Measurements from ENCODE around the gene EHBP1. TPM values are rescaled to one million over a fixed set of nuclear protein-coding genes. Genes with fewer than 3 reads are reported as not detected.
A peak's percentile ranks its signal among the peaks of the same experiment; 100 is the strongest.

The EHBP1 gene
- total and polyA plus RNA-seq, 3 experiments from 2014 or later, result 12.5 to 23.1 (median 22.7) TPM

DNA sequence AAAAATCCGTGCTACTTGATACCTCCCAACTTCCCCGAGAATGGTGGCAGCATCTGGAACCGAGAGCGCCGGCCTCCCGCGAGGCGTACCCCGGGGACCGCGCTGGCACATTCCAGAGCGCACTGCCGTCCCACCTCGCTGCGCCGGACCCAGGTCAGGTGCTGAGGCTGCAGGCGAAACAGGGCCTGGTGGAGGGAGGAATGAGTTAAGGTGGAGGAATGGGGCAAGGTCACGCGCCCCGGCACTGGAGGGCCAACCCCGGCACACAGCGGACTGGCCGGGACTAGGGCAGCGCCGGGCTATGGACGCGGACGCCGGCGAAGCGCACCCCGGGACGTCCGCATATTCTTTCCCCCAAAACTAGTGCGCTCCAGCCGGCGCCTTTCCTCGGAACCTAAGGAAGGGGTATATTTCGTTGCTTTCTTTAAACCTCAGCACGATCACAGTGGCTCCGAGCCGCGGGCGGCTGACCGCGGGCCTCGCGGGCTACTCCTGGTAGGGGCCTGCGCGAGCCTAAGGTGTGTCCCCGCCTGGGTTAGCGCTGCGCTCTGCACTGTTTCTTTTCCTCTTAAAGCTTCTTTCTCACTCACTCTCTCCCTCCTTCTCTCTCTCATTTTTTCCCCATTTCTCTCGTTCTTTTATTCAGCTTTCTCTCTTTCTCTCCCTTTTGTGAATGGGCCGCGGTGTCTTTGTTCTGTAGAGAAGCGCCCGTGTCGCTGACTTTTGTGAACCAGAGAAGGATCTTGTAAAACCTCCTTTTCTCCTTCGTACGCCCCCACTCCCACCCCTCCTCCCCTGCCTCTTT, 343.1 kb downstream of the EHBP1 start:
- H3K27me3 ChIP-seq (ENCODE audit: insufficient read depth, low read length, poor library complexity, severe bottlenecking), result peaks cover 41% of the 10 kb centered on the region
- ChIA-PET CTCF (no interaction called here), POLR2A (no interaction called here)
- peaks cover 24% of the 10 kb centered on the region for H3K4me1 ChIP-seq (ENCODE audit: insufficient read depth, low read length)
- Mint-ChIP-seq H3K27ac (peak overlapping the region in 3 of 8 donors; percentile 5 to 32 (median 22)), H3K36me3 (peaks cover 10 to 32% (median 14%) of the 10 kb centered on the region in 3 donors), H3K27me3 (peaks cover 60 to 86% of the 10 kb centered on the region in 2 donors), H3K4me1 (peaks cover 39 to 61% (median 43%) of the 10 kb centered on the region in 3 donors), H3K9me3 (peaks cover 0 to 5% (median 3%) of the 10 kb centered on the region in 5 donors), H3K4me3 (peak overlapping the region; percentile 45 to 90 (median 88))
- no peak overlapping the region for H3K27ac ChIP-seq (ENCODE audit: low read depth, low read length)
- no peaks in the 10 kb centered on the region for H3K9me3 ChIP-seq (ENCODE audit: low read length)
- no peak overlapping the region for H3K4me3 ChIP-seq (ENCODE audit: low read length)
- H3K36me3 ChIP-seq (ENCODE audit: insufficient read depth, low read length), result no peaks in the 10 kb centered on the region
- DNase-seq, result no peak

GRCh38 chr2:63049211-63049969, 343.9 kb downstream of the EHBP1 start:
- peaks cover 0 to 5% (median 2%) of the 10 kb centered on the region in 5 donors for H3K9me3 Mint-ChIP-seq
- H3K4me3 Mint-ChIP-seq, result peak overlapping the region; percentile 83 to 90 (median 88)
- Histone ChIP-seq H3K27ac (ENCODE audit: low read depth, low read length) (no peak overlapping the region), H3K36me3 (ENCODE audit: insufficient read depth, low read length) (no peaks in the 10 kb centered on the region), H3K27me3 (ENCODE audit: insufficient read depth, low read length, poor library complexity, severe bottlenecking) (peaks cover 43% of the 10 kb centered on the region), H3K9me3 (ENCODE audit: low read length) (no peaks in the 10 kb centered on the region), H3K4me3 (ENCODE audit: low read length) (peak overlapping the region; percentile 26), H3K4me1 (ENCODE audit: insufficient read depth, low read length) (peaks cover 31% of the 10 kb centered on the region)
- peaks cover 46 to 69% (median 49%) of the 10 kb centered on the region in 3 donors for H3K4me1 Mint-ChIP-seq
- peaks cover 10 to 24% (median 13%) of the 10 kb centered on the region in 3 donors for H3K36me3 Mint-ChIP-seq
- ChIA-PET CTCF (no interaction called here), POLR2A (no interaction called here)
- no peak for DNase-seq
- peaks cover 68 to 86% of the 10 kb centered on the region in 2 donors for H3K27me3 Mint-ChIP-seq
- H3K27ac Mint-ChIP-seq, result peak overlapping the region in 4 of 8 donors; percentile 22 to 66 (median 34)

DNA sequence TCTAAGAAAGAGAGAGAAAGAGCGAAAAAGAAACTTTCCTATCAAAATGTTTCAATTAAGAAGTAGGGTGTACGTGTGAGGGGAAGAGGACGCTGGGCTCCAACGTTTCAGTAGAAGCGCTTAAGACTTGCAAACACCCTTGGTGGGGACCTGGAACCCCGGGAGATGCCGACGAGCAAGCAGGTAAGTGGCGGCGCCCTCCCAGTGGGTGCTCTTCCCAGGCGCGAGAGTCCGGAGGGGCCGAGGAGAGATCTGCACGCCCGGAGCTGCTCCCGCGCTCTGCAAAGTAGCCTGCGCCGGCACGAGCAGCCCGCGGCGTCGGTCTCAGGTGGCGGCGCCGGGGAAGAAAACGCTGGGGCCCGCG, 344.4 kb downstream of the EHBP1 start:
- Mint-ChIP-seq H3K9me3 (peaks cover 0 to 4% (median 2%) of the 10 kb centered on the region in 5 donors), H3K27ac (peak overlapping the region in 3 of 8 donors; percentile 18 to 66 (median 36)), H3K4me3 (peak overlapping the region; percentile 83 to 90 (median 88)), H3K27me3 (peaks cover 73 to 86% of the 10 kb centered on the region in 2 donors), H3K36me3 (peaks cover 10 to 19% (median 13%) of the 10 kb centered on the region in 3 donors), H3K4me1 (peaks cover 52 to 75% (median 55%) of the 10 kb centered on the region in 3 donors)
- H3K4me1 ChIP-seq (ENCODE audit: insufficient read depth, low read length), result peaks cover 32% of the 10 kb centered on the region
- peaks cover 46% of the 10 kb centered on the region for H3K27me3 ChIP-seq (ENCODE audit: insufficient read depth, low read length, poor library complexity, severe bottlenecking)
- DNase-seq, result no peak
- POLR2A ChIA-PET, result no interaction called here
- no peaks in the 10 kb centered on the region for H3K9me3 ChIP-seq (ENCODE audit: low read length)
- no peaks in the 10 kb centered on the region for H3K36me3 ChIP-seq (ENCODE audit: insufficient read depth, low read length)
- CTCF ChIA-PET, result no interaction called here
- no peak overlapping the region for H3K27ac ChIP-seq (ENCODE audit: low read depth, low read length)
- H3K4me3 ChIP-seq (ENCODE audit: low read length), result peak overlapping the region; percentile 26

- Mint-ChIP-seq H3K9me3 (peaks cover 0 to 4% (median 2%) of the 10 kb centered on the region in 5 donors), H3K27ac (peak within 1 kb of the TSS in 3 of 8 donors; percentile 36 to 66 (median 53)), H3K4me3 (peak within 1 kb of the TSS; percentile 83 to 92 (median 89)), H3K27me3 (peaks cover 71 to 86% of the 10 kb centered on the region in 2 donors), H3K4me1 (peaks cover 52 to 79% (median 58%) of the 10 kb centered on the region in 3 donors), H3K36me3 (peaks cover 7 to 14% (median 7%) of the 10 kb centered on the region in 3 donors)
- peaks cover 32% of the 10 kb centered on the region for H3K4me1 ChIP-seq (ENCODE audit: insufficient read depth, low read length)
- ChIA-PET POLR2A (no interaction called here), CTCF (no interaction called here)
- H3K36me3 ChIP-seq (ENCODE audit: insufficient read depth, low read length), result no peaks in the 10 kb centered on the region
- peaks cover 47% of the 10 kb centered on the region for H3K27me3 ChIP-seq (ENCODE audit: insufficient read depth, low read length, poor library complexity, severe bottlenecking)
- peak in 3 of 5 donors; percentile 36 to 67 (median 36) for DNase-seq
- H3K9me3 ChIP-seq (ENCODE audit: low read length), result no peaks in the 10 kb centered on the region
- peak within 1 kb of the TSS; percentile 66 for H3K4me3 ChIP-seq (ENCODE audit: low read length)
- peak within 1 kb of the TSS; percentile 57 for H3K27ac ChIP-seq (ENCODE audit: low read depth, low read length)
Measured at GRCh38 chr2:63050334-63051041, 345.0 kb downstream of the EHBP1 start, which contains the start of gene OTX1. Gene OTX1 (plus strand): TSS chr2:63050830. CDS start chr2:63052991, 2,161 bp downstream.

GRCh38 chr2:63051042-63051794, 345.7 kb downstream of the EHBP1 start:
- Mint-ChIP-seq H3K27me3 (peaks cover 74 to 86% of the 10 kb centered on the region in 2 donors), H3K36me3 (peaks cover under 1 to 7% (median 1%) of the 10 kb centered on the region in 3 donors), H3K9me3 (peaks cover 0 to 9% (median 2%) of the 10 kb centered on the region in 5 donors), H3K27ac (peak overlapping the region in 2 of 8 donors; percentile 53 to 63), H3K4me3 (peak overlapping the region; percentile 78 to 92 (median 85)), H3K4me1 (peaks cover 57 to 87% (median 65%) of the 10 kb centered on the region in 3 donors)
- H3K9me3 ChIP-seq (ENCODE audit: low read length), result no peaks in the 10 kb centered on the region
- no peaks in the 10 kb centered on the region for H3K36me3 ChIP-seq (ENCODE audit: insufficient read depth, low read length)
- H3K27me3 ChIP-seq (ENCODE audit: insufficient read depth, low read length, poor library complexity, severe bottlenecking), result peaks cover 49% of the 10 kb centered on the region
- peak overlapping the region; percentile 66 for H3K4me3 ChIP-seq (ENCODE audit: low read length)
- POLR2A ChIA-PET, result no interaction called here
- no peak for DNase-seq
- CTCF ChIA-PET, result no interaction called here
- peak overlapping the region; percentile 57 for H3K27ac ChIP-seq (ENCODE audit: low read depth, low read length)
- peaks cover 32% of the 10 kb centered on the region for H3K4me1 ChIP-seq (ENCODE audit: insufficient read depth, low read length)

DNA sequence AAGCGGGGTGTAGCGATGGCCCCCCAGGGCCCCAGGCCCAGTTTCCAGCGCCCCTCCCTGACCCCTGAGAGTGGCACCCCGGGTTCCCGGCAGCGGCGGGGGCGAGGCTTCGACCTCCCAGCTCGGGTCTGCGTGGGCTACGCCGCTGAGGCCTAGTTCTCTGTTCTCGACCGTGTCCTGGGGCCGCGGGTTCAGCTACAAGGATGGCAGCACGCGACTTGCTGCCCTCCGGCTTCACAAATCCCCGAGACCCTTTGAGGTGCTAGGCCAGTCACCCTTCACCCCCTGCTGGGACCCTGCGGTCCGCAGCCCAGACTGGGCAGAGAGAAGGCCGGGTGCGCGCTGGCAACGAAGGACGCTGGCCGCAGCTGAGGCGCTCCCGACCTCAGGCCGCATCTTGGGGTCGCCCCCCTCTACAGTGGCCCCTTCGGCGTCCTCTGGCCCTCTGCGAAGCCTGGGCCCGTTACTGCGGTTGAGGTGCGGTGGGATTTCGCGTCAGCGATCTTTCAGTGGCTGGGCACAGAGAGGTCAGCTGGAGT, 346.4 kb downstream of the EHBP1 start:
- Histone ChIP-seq H3K36me3 (ENCODE audit: insufficient read depth, low read length) (no peaks in the 10 kb centered on the region), H3K27ac (ENCODE audit: low read depth, low read length) (no peak overlapping the region), H3K4me3 (ENCODE audit: low read length) (no peak overlapping the region), H3K4me1 (ENCODE audit: insufficient read depth, low read length) (peaks cover 32% of the 10 kb centered on the region), H3K9me3 (ENCODE audit: low read length) (no peaks in the 10 kb centered on the region), H3K27me3 (ENCODE audit: insufficient read depth, low read length, poor library complexity, severe bottlenecking) (peaks cover 54% of the 10 kb centered on the region)
- DNase-seq, result no peak
- Mint-ChIP-seq H3K9me3 (peaks cover 0 to 12% (median 3%) of the 10 kb centered on the region in 5 donors), H3K27ac (no peak overlapping the region), H3K4me1 (peaks cover 58 to 87% (median 67%) of the 10 kb centered on the region in 3 donors), H3K27me3 (peaks cover 75 to 86% of the 10 kb centered on the region in 2 donors), H3K4me3 (peak overlapping the region in 6 of 7 donors; percentile 61 to 89 (median 70)), H3K36me3 (peaks cover 0 to under 1% (median 0%) of the 10 kb centered on the region in 3 donors)
- CTCF ChIA-PET, result no interaction called here
- POLR2A ChIA-PET, result no interaction called here

Data from CD8-positive, alpha-beta memory T cell (primary cell).